Kidney (tissue), 14 donors: ENCODE measurements around the gene METTL18. TPM values are rescaled to one million over a fixed set of nuclear protein-coding genes. Genes with fewer than 3 reads are reported as not detected.
A peak's percentile ranks its signal among the peaks of the same experiment; 100 is the strongest.

ENCODE experiments used
- DNase-seq, 5 donors: peaks; one replicate each; pipeline ENCODE4 v3.0.0-alpha.2; 2013 to 2020
- FAIRE-seq: peaks from 2 replicates; lab custom pipeline; 2012; peaks lifted over from hg19 to GRCh38; lab: Jason Lieb, UNC
- H3K27ac ChIP-seq, 2 donors: one replicate each; pipeline ENCODE4 v1.7.0; 2013; ENCODE audit warnings: low read depth in 2 of 2, low read length in 2 of 2, inconsistent platforms in 1 of 2
- H3K27me3 ChIP-seq: one replicate; pipeline ENCODE4 v1.7.1; 2013; ENCODE audit warnings: low read length, inconsistent platforms; ENCODE audit not compliant: control insufficient read depth, insufficient read depth
- H3K36me3 ChIP-seq, 3 donors: one replicate each; pipeline versions ENCODE4 v1.7.0 to v1.7.1; 2013; ENCODE audit warnings: low read length in 3 of 3, control low read depth in 1 of 3, inconsistent platforms in 1 of 3; ENCODE audit not compliant: insufficient read depth in 3 of 3, control insufficient read depth in 2 of 3
- H3K4me1 ChIP-seq, 3 donors: one replicate each; pipeline versions ENCODE4 v1.7.0 to v1.7.1; 2013; ENCODE audit warnings: low read length in 3 of 3, inconsistent platforms in 1 of 3, low read depth in 1 of 3; ENCODE audit not compliant: control insufficient read depth in 2 of 3, insufficient read depth in 2 of 3
- H3K4me3 ChIP-seq, 3 donors: one replicate each; pipeline versions ENCODE4 v1.7.0 to v1.8.1; 2013; ENCODE audit warnings: low read length in 3 of 3, control low read depth in 1 of 3, inconsistent platforms in 1 of 3
- H3K9ac ChIP-seq, 3 donors: one replicate each; pipeline versions ENCODE4 v1.7.0 to v1.7.1; 2013; ENCODE audit warnings: low read length in 3 of 3, control low read depth in 1 of 3, inconsistent platforms in 1 of 3
- H3K9me3 ChIP-seq, 3 donors: one replicate each; pipeline versions ENCODE4 v1.7.0 to v1.7.1; 2013; ENCODE audit warnings: low read length in 3 of 3, control low read depth in 1 of 3, inconsistent platforms in 1 of 3; ENCODE audit not compliant: control insufficient read depth in 2 of 3, insufficient read depth in 1 of 3
- intact Hi-C: fragments of 100-400 bp; cut with DNase I; formaldehyde crosslinking; loops from one replicate; pipeline ENCODE4 v1.11.1; 2022
- polyA plus RNA-seq: library from polyadenylated mRNA; stranded (reverse); fragments of 350-450 nt; fragmentation: Illumina TruSeq; extraction: RNeasy Lipid Tissue Mini Kit (QIAGEN cat#74804); gene quantifications from one replicate; pipeline ENCODE4 v1.2.3, GENCODE V29; 2014; ENCODE audit warnings: low read depth, low replicate concordance; ENCODE audit not compliant: insufficient read depth
- total RNA-seq: library from RNA; stranded (reverse); fragmentation: NEBNext Ultra II Directional; extraction: Animal tissue kit (Norgen Biotek cat#: 25700); gene quantifications from one replicate; pipeline ENCODE4 v1.2.1, GENCODE V29; 2021
- TF ChIP-seq, protein P1 (sequence below): IDR thresholded peaks from 3 replicates; pipeline ENCODE4 v1.5.1; 2012; ENCODE audit warnings: mild to moderate bottlenecking, moderate library complexity, borderline replicate concordance; ENCODE audit not compliant: insufficient read depth; ENCODE audit errors: extremely low read depth
- donor health status: control.
- donor health status: control.
- donor health status: control.
- donor health status: control.
- donor health status: control.
- donor health status: DM: yes; HTN: yes; CAD: no.
- donor health status: Normal renal cell carcinoma (clear cell type).

The METTL18 gene
- total and polyA plus RNA-seq, 2 donors from 2014 or later: 8.5 to 8.7 TPM

GRCh38 chr1:169745015-169745861, 49.5 kb downstream of the METTL18 start:
- Histone ChIP-seq H3K36me3 (no peaks in the 10 kb centered on the region), H3K4me3 (no peak overlapping the region), H3K4me1 (peaks cover 0 to 3% (median 0%) of the 10 kb centered on the region in 3 donors), H3K9me3 (no peaks in the 10 kb centered on the region), H3K9ac (no peak overlapping the region), H3K27ac (no peak overlapping the region), H3K27me3 (no peaks in the 10 kb centered on the region)
- no peak for FAIRE-seq
- intact Hi-C loops: no loop called here
- TF ChIP-seq, protein P1, sequence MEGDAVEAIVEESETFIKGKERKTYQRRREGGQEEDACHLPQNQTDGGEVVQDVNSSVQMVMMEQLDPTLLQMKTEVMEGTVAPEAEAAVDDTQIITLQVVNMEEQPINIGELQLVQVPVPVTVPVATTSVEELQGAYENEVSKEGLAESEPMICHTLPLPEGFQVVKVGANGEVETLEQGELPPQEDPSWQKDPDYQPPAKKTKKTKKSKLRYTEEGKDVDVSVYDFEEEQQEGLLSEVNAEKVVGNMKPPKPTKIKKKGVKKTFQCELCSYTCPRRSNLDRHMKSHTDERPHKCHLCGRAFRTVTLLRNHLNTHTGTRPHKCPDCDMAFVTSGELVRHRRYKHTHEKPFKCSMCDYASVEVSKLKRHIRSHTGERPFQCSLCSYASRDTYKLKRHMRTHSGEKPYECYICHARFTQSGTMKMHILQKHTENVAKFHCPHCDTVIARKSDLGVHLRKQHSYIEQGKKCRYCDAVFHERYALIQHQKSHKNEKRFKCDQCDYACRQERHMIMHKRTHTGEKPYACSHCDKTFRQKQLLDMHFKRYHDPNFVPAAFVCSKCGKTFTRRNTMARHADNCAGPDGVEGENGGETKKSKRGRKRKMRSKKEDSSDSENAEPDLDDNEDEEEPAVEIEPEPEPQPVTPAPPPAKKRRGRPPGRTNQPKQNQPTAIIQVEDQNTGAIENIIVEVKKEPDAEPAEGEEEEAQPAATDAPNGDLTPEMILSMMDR: no peak
- peak in 1 of 5 donors; percentile 12 for DNase-seq

Other genes with a start within 250 kb of the METTL18 start
- gene F5, start 208.4 kb downstream of the METTL18 start, total RNA-seq: 3.8 TPM
- 5.1 TPM for gene F5, start 208.4 kb downstream of the METTL18 start, polyA plus RNA-seq
- 19.4 TPM for gene SELP, start 164.8 kb downstream of the METTL18 start, total RNA-seq
- 12.5 TPM for gene SELP, start 164.8 kb downstream of the METTL18 start, polyA plus RNA-seq
- gene SELL, start 83.3 kb downstream of the METTL18 start, total RNA-seq: 9.8 TPM
- gene SELL, start 83.3 kb downstream of the METTL18 start, polyA plus RNA-seq: 1.3 TPM
- gene SELE, start 60.8 kb downstream of the METTL18 start, total RNA-seq: 4.5 TPM
- gene SELE, start 60.8 kb downstream of the METTL18 start, polyA plus RNA-seq: 0.92 TPM
- gene SCYL3, start 99.0 kb upstream of the METTL18 start, total RNA-seq: 14.8 TPM
- 5.6 TPM for gene SCYL3, start 99.0 kb upstream of the METTL18 start, polyA plus RNA-seq